ENCODE data around the gene LRRC45.
"Not testable (repeated sequence)": the region's sequence is repeated elsewhere in the genome, so short reads cannot be mapped to it uniquely, and the experiment has no call there.

The LRRC45 gene

DNA sequence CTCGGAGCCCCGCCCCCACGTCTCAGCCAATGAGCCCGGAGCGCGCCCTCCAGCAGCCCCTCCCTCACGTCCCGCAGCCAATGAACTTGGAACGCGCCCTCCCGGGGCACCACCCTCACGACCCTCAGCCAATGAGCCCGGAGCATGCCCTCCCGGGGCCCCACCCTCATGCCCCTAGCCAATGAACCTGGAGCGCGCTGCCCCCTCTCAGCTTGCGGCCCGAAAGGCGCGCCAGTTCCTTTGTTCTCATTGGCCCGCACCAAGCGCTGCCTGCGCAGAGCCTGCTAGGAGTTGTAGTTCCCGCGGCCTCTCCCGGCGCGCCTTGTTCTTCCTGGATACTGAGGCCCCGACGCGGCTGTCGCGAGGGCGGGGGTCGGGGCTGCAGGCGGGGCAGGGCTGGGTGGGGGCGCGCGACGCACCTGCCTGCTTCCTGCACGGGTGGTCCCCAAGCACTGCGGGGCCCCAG lies at the start of gene LRRC45:
Gene LRRC45 (plus strand): TSS at position 325 of the 466 bp plus-strand sequence. CDS start 339 bp downstream, outside the sequence.
- DNase-seq (ENCODE audit: low spot score): peak; percentile 99

DNA sequence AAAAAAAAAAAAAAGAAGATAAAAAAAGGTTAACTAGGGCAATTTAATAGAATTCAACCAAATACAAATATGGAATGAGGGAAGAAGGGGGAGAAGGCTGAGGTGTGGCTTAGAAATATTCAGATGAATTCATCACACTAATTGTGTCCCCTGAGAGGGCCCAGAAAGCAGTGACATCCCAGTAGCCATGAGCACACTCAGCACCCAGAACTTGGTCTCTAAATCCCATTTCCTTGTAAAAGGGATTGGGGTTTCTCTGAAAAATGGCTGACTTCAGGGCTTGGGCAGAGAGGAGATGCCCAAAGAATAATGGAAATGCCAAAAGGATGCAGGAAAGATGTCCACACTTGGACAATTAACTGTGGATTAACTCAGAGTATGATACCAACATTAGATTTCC lies 49.7 kb upstream of the LRRC45 start:
- no peak for DNase-seq (ENCODE audit: low spot score)

DNA sequence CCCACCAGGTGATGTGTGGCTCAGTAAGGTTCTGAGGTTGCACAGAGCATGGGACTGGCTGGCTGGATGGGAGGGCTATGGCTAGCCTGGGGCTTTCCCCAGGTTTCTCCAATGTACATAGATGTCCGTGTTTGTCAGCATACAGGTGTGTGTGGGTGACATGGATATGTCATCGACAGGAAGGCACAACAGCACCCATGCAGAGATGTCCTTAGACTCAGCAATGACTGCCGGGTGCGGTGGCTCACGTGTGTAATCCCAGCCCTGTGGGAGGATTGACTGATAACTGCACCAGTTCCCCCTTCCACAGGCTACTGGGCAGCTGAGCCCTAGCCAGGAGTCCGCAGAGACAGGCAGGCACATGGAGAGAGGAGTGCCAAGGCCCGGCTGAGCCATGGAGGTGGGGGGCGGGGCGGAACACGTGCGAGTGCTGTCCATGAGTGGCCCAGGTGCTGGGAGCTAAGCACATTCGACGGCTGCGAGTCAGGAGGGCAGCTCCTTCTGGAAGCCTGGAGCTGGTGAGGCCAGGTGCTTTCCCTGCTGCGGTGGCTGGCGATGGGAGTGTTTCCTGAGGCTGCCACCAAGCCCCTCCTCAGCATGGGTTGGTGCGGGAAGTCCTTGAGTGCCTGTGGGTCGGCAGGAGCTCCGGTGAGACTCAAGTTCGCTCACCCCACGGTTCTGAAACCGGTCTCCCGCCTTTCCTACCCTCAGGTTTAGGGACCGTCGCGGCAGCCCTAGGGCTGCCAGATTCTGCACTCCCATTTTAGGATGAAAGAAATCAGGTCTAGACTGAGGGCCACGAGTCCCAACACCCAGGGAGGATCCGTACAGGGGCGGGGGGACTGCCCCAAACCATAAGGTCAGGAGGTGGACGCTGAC lies 46.5 kb upstream of the LRRC45 start:
- DNase-seq (ENCODE audit: low spot score): no peak

GRCh38 chr17:81977211-81977808 lies 45.8 kb upstream of the LRRC45 start, which contains the start of gene ASPSCR1:
ASPSCR1 (plus strand) TSS chr17:81977629; CDS start chr17:81977647, 18 bp downstream.
- peak; percentile 96 for DNase-seq (ENCODE audit: low spot score)

- no peak for DNase-seq (ENCODE audit: low spot score)
Observed at GRCh38 chr17:81978524-81979298, 44.4 kb upstream of the LRRC45 start.

GRCh38 chr17:81980122-81980521 lies 43.0 kb upstream of the LRRC45 start:
- DNase-seq (ENCODE audit: low spot score): no peak

- DNase-seq (ENCODE audit: low spot score): no peak
Observed at GRCh38 chr17:81980707-81981343, 42.3 kb upstream of the LRRC45 start.

DNA sequence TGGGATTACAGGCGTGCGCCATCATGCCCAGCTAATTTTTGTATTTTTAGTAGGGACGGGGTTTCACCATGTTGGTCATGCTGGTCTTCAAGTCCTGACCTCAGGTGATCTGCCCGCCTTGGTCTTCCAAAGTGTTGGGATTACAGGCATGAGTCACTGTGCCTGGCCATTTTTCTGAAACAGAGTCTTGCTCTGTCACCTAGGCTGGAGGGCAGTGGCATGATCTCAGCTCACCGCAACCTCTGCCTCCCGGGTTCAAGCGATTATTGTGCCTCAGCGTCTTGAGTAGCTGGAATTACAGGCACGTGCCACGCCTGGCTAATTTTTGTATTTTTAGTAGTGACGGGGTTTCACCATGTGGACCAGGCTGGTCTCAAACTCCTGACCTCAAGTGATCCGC lies 41.6 kb upstream of the LRRC45 start:
- DNase-seq (ENCODE audit: low spot score): not testable (repeated sequence)

- DNase-seq (ENCODE audit: low spot score): no peak
Observed at GRCh38 chr17:81983011-81983638, 40.0 kb upstream of the LRRC45 start.

- no peak for DNase-seq (ENCODE audit: low spot score)
Observed at GRCh38 chr17:81983639-81984373, 39.3 kb upstream of the LRRC45 start.

GRCh38 chr17:81984773-81985410 lies 38.2 kb upstream of the LRRC45 start:
- no peak for DNase-seq (ENCODE audit: low spot score)

- DNase-seq (ENCODE audit: low spot score): no peak
Observed at GRCh38 chr17:81986606-81987005, 36.5 kb upstream of the LRRC45 start.

DNA sequence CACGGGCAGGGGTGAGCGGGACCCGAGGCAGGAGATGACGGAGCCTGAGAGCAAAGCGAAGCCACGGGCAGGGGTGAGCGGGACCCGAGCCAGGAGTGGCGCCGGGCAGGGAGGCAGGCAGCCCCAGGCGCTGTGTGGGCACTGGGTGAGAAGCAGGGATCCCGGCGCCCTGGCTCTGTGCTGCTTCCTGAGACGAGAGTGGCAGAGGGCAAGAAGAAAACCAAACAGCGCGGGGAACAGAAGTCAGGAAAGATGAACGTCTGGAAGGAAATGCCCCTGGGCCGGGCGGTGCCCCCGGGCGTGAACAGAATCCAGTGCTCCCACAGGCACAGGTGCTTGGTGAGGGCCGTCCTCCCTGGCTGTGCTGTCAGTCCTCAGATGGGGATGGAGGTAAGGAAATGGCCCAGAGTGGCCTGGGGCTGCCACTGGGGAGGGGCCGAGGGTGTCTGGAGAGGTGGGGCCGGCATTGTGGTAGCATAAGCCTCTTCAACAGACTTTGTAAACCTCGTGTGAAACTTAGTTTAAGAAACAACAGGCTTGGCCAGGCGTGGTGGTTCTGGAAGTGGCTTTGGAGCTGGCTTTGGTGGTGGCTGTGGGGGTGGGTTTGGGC lies 35.8 kb upstream of the LRRC45 start:
- DNase-seq (ENCODE audit: low spot score): no peak

DNA sequence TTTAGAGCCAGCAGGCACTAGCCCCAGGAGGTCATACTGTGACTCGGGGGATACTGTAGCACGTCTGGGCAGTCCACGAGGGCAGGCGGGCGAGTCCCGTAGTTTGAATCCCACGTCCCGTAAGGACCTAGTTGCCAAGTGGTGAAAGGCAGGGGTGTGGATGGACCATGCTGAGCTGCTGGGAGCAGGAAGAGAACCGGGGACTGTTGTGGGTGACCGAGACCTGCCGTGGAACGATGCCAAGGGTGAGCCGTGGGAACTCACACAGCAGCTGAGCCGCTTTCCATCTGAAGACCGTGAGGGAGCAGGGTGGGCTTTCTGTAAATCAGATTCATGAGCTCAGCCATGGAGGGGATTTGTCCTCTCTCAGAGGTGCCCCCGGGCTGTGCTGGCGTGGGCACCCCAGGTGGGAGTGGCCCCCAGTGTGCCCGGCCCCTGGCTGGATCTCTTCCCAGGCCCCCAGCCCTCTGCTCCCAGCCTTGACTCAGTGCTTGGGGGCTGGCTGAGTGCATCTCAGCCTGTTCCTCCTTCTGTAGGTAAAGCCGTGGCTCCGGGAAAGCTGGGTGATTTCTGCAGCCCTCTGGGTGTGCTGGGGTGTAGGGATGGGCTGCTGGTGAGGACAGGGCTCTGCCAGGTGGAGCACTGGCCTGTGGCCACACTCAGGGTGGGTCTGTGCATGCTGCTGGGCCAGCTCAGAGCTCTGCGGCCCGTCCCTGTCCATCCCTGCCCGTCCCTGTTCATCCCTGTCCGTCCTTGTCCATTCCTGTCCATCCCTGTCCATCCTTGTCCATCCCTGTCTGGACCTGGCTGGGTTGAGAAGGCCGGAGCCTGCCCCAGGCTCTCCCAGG lies 32.0 kb upstream of the LRRC45 start:
- DNase-seq (ENCODE audit: low spot score): no peak

DNA sequence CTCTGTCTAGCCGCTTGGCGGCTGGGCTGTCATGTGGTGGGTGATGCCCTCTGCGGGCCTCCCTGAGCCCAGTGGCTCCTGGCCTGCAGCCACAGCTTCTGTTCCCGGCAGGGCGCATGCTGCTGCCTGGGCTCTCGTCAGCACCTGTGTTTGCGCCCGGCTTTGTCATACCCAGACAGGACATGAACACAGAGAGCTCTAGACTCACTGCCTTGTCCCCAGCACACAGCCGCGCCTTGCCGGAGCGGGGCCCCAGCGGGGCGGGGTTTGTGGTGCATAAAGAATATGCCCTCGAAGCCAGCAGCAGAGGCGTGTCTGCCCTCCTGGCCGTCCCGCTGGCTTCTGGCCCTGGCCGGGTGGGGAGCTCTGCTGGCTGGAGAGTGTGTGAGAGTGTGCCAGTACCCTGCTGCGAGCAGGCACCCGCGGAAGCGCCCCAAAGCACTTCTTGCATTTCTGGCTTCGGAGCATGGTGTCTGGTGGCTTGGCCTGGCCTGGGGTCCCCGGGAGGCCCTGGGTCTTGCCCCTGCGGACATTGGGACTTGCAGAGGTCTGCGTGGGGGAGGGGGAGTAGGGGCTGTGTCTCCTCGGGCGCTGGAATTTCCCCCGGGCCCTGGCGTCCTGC lies 31.3 kb upstream of the LRRC45 start:
- peak; percentile 86 for DNase-seq (ENCODE audit: low spot score)

GRCh38 chr17:81992306-81993102 lies 30.6 kb upstream of the LRRC45 start:
- no peak for DNase-seq (ENCODE audit: low spot score)

Data from AG08395 (cell line).